Measurements from ENCODE around the gene OLAH.
"Not testable (repeated sequence)": the region's sequence is repeated elsewhere in the genome, so short reads cannot be mapped to it uniquely, and the experiment has no call there.

OLAH gene

DNA sequence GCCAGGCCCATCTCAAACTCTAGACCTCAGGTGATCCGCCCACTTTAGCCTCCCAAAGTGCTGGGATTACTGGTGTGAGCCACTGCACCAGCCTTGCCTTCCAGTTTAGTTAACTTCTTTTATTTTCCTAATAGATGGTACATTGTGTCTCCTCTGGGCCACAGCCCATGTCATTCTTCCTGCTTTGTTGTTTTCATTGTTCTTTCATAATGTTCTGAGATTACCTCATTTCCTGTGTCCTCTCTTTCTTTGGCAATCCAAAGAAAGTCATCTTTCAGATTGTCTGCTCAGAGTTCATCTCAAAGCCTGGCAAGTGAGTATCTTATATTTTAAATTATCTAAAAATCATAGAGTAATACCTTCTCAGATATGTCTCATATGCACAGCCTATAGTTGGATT is at the start of gene OLAH:
Gene OLAH (plus strand): TSS at position 270 of the 400 bp plus-strand sequence. CDS start 3,346 bp downstream, outside the sequence.
- DNase-seq: no peak

DNA sequence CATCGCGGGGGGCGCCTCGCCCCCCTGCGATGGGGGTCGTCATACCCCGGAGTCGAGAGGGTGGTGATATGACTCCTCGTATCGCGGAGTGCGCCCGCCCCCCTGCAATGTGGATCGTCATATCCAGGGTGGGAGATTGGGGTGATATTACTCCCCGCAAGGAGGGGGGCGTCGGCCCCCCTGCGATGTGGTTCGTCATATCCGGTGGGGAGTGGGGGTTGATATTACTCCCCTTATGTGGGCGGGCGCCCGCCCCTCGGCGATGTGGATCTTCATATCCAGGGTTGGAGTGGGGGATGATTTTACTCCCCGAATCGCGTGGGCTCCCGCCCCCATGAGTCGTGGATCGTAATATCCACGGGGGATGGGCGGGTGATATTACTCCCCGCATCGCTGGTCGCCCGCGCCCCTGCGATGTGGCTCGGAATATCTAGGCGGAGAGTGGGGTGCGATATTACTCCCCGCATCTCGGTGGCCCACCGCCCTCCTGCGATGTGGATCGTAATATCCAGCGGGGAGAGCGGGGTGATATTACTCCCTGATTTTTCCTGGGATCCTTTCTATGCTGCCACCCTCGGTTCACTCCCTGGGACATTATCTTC is 47.7 kb upstream of the OLAH start:
- DNase-seq: no peak

DNA sequence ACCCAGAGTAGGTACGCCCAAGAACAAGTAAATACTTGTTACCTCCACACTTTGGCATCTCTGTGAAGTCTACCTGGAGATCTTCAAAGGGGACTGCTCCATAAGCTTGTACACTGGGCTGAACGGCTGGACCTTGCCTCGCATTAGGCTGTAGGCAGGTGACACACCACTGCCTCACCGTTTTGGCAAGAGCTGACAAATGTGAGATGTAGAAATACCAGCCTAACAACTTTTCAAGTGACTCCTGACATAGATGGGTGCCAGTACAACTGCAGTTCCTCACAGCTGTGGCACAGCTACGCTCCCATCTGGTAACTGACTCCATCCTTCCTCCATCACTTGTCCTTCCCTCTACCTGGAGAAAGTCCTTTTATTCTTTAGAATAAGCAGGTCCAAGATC is 30.2 kb upstream of the OLAH start:
- not testable (repeated sequence) for DNase-seq

DNA sequence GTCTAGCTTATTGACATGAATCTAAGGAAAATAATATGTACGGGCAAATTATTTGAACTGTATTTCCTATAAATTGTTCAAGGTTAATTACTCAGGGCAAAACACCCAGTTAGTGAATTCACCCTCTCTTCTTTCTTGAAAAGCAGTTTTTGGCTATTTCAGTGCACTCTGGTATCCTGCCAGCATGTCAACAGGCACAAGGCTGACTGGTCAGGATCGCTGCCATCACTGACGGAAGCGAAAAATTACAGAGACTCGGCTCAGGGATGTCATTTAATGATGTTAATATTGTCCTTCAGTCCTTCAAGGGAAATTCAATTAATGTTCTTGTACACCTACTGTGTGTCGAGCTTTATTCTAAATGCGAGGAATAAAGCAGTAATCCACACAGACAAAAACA is 28.3 kb upstream of the OLAH start:
- DNase-seq: no peak

DNA sequence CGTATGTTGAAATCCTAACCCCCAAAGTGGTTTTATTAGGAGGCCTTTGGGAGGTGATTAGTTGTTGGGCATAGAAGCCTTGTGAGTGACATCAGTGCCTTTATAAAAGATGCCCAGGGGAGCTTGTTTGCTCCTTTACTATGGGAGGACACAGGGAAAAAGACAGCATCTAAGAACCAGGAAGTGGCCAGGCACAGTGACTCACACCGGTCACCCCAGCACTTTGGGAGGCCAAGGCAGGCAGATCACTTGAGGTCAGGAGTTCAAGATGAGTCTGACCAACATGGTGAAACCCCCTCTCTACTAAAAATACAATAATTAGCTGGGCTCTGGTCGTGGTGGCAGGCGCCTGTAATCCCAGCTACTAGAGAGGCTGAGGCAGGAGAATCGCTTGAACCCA is 22.8 kb upstream of the OLAH start:
- DNase-seq: not testable (repeated sequence)

DNA sequence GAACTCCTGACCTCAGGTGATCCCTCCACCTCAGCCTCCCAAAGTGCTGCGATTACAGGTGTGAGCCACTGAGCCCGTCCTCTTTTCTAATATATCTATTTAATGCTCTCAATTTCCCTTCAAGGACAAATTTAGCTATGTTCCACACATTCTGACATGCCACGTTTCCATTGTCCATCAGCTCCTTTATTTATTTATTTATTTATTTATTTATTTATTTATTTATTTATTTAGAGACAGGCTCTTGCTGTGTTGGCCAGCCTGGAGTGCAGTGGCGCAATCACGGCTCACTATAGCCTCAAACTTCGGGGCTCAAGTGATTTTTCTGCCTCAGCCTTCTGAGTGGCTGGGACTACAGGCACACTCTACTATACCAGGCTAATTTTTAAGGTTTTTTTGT is 20.7 kb upstream of the OLAH start:
- not testable (repeated sequence) for DNase-seq

DNA sequence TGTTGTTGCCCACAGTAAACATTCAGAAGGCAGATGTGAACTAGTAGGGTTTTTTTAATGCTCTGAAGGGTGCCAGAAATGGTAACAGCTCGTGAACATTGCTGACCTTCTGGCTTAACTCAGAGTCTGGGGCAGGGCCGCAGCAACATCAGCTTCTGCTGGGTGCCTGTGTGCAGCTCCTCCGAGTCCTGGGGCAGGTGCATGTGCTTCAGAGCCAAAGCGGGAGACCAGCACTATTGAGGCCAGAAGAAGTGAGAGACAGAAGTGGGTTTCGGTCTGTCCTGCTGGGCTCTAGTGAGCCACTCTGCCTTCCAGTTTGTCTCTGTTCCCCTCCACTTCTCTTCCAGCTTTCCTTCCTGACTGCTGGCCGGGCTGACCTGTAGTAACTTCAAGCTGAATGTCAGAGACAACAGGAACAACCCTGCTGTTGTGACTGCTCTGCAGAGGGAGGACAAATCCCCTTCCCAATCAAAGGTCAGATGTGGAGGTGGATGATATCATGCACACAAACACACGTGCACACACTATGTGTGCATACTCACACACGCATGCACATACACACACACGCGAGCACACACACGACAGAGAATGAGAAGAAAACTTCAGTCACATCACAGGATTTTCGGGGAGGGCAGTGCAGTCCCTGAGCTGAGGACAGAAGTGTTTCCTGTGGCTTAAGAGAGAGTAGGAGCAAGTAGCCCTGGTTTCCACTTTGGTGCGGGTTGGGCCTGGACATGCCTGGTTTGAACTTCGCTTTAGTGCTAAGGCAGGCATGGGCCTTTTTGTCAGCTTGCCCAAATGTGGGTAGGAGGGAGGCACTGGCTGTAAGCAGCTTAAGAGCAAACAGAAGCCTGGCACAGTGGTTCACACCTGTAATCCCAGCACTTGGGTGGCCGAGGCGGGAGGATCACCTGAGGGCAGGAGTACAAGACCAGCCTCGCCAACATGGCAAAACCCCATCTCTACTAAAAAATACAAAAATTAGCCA is 19.4 kb upstream of the OLAH start:
- not testable (repeated sequence) for DNase-seq

DNA sequence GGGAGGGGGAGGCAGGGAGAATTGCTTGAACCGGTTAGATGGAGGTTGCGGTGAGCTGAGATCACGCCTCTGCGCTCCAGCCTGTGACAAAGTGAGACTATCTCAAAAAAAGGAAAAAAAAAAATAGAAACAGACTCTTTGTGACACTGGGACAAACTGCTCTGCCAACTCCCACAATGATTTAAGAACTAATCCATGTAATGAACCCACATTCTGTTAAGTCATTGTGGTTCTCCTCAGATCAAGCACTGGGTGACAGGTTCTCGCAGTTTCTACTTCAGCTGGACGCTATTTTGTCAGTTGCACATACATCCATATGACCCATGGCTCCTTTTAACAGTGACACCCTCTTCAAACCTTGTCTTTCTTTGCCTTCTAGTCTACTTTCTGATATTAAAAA is 18.7 kb upstream of the OLAH start:
- not testable (repeated sequence) for DNase-seq

DNA sequence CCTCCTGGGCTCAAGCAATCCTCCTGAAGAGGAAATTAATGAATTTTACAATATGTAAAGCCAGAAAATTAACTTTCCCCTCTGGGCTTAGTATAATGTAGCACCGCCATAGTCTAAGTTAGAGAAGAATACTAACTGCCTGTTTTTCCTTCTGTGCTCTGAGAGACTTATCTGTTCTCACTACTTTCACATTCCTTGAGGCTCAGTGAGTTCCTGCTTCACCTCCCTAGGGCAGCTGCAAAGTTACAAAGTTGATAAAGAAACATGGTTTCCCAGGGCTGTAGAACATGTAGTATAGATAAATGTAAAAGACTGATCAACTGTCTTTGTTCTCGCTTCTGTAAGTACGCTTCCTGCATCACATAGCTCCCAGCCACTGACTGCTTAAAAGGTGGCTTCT is 16.0 kb upstream of the OLAH start:
- DNase-seq: no peak

DNA sequence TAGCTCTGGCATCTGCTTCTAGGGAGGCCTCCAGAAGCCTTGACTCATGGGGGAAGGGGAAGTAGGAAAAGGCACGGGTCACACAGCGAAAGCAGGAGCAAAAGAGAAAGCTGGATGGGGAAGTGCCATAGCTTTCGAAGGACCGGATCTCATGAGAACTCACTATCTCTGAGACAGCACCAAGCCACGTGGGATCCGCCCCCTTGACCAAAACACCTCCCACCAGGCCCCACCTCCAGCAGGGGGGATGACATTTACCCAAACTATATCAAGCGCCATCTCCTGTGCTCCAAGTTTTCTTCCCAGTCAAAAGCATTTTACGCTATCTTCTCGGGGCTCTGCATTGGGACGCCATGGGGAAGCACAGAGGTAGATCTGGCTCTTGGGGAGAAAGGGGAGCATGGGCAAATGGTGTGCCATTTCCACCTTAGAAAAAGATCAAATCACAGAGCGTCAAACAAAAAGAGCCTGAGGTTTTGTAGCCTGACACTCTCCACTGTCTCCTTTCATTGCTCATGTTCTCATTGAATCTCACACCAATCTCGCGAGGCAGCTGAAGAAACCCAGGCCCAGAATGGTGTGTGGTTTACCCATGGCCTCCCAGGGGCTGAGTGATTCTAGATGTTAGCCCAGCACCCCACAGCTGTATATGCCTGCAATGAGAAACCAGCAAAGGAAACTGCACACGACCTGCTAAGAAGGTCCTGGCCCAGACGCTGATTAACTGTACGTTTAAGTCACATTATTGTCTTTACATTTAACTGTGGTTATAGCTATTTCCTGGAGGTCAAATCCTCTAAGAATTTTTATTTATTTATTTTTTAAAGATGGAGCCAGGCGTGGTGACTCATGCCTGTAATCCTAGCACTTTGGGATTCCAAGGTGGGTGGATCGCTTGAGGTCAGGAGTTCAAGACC is 8.1 kb upstream of the OLAH start:
- DNase-seq: no peak

DNA sequence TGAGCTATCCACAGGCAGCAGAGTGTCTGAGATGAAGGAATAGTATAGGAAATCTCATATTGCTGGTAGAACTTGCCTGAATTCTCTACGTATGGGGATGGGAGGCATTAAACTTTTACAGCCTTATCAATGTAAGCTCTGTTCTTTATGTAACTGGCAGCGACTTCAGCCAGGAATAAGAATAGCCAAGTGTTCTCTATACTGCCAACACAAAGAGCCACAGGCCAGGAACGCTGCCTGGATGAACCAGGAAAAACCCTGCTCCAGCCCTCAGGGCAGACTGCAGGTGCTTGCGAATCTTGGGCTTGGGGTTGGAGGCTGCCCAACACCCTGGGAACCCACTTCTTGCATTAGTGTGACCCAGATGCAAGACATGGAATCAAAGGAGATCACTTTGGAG is 6.1 kb upstream of the OLAH start:
- no peak for DNase-seq

DNA sequence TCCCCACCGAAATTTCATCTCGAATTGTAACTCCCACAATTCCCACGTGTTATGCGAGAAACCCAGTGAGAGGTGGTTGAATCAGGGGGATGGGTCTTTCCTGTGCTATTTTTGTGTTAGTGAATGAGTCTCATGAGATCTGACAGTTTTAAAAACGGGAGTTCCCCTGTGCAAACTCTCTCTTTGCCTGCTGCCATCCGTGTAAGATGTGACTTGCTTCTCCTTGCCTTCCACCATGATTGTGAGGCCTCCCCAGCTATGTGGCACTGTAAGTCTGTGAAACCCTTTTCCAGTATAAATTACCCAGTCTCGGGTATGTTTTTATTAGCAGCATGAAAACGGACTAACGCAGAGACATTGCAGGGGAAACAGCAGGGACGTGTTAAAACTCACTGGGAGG is 5.3 kb upstream of the OLAH start:
- DNase-seq: no peak

DNA sequence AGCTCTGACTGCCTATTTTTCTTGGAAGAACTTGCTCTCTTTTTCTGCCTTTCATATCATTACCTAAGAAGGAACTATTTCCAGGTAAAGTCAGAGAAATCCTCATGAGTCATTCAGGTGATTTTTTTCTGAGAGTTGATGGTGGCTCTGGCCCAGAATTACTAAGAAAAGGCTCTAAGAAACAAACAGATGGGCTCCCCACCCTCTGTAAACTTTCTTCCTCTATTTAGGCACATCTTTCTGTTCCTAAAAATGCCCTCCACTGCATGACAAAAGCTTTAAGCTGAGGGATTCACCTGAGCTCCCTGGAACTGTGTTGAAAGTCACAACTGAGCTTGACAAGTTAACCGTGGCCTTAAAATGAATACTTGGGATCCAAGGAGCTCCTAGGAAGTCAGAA is 1.6 kb downstream of the OLAH start:
- no peak for DNase-seq

DNA sequence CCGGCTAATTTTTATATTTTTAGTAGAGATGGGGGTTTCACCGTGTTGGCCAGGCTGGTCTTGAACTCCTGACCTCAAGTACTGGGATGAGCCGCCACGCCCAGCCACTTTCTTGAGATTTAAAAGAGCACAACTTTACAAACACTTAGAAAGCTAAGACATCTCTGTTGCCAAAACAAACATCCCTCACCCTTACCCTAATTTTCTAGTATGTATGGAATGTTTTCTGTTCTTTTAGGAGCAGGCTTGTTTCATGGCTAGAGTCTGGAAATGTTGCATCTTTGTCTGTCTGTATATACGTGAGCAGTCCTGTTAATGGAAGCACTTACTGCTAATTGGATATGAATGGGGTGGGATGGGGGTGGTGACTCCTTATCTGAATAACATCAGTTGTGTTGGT is 2.9 kb downstream of the OLAH start:
- DNase-seq: no peak

DNA sequence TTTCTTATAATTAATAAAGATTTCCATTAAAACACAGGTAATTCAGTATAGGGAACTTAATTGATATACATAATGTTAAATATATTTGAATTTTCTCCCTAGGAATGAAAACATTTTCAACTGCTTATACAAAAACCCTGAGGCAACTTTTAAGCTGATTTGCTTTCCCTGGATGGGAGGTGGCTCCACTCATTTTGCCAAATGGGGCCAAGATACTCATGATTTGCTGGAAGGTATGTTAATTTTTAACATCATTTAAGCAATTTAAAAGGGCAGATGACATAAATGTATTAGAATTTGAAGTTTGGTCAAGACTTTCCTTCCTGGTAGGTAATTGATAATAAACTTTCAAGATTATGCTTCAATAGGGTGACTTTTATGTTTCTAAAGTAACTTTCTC is 5.8 kb downstream of the OLAH start:
- no peak for DNase-seq

DNA sequence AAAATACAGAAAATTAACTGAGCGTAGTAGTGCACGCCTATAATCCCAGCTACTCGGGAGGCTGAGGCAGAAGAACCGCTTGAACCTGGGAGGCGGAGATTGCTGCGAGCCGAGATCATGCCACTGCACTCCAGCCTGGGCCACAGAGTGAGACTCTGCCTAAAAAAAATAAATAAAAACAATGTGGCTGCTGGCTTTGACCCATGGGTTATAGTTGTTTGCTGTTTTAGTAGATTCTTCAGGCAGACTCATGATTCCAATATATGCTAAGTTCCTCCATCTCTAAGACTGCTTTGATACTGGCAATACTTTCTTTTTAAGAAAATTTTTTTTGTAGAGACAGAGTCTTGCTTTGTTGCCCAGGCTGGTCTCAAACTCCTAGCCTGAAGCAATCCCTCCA is 8.4 kb downstream of the OLAH start:
- DNase-seq: no peak

DNA sequence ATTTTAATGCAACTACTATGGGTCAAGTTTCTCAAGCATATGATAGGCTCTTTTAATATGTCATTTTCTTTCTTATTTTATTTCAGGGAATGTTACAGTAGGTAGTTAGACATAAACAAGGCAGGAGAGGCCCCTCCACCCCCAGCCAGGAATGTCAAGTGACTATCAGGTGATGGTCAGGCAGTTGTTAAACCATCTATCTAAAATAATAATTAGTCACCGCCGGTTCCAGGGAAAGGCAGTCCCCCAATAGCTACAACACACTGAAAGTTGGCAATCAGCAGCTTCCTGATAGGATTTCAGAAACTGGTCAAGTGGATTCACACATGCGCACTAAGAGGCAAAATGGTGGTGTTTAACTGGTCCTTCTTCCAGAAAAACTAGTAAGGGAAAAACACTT is 9.3 kb downstream of the OLAH start:
- no peak for DNase-seq

DNA sequence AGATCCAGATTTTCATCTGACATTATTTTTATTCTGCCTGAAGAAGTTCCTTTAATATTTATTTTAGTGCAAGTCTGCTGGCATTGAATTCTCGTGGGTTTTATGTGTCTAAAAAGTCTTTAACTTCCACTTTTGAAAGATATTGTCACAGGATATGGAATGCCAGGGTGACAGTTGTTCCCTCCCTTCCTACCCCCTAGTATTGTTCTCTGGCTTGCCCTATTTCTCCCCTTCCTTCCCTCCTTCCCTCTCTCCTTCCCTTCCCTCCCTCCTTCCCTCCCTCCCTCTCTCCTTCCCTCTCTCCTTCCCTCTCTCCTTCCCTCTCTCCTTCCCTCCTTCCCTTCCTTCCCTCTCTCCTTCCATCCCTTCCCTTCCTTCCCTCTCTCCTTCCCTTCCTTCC is 14.9 kb downstream of the OLAH start:
- DNase-seq: no peak

DNA sequence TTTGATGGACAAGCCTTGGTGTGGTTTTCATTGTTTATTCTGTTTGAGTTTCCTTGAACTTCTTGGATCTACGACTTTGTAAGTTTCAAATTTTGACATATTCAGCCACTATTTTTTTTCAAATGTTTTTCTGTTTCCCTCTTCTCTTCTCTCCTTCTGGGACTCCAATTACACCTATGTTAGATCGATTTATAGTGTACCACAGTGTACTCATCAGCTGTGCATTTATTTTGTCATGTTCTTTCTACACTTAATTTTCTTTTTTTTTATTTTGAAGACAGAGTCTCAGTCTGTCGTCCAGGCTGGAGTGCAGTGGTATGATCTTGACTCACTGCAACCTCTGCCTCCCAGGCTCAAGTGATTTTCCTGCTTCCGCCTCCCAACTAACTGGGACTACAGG is 16.2 kb downstream of the OLAH start:
- DNase-seq: no peak

DNA sequence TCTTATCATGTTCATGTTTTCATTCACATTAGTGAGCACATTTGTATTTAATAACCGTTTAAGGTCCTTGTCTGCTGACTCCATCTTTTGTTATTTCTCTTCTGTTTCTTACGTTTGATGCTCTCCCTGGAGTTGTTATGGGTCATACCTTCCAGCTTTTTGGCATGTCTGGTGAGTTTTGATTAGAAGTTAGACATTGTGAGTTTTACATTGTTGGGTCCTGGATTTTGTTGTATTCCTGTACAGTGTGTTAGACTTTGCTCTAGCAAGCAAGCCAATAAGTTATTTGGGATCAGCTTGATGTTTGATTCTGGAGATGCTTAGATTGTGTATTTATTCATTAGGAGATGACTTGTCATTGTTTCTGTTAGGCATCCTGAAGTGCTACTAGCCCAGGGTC is 16.9 kb downstream of the OLAH start:
- DNase-seq: no peak

DNA sequence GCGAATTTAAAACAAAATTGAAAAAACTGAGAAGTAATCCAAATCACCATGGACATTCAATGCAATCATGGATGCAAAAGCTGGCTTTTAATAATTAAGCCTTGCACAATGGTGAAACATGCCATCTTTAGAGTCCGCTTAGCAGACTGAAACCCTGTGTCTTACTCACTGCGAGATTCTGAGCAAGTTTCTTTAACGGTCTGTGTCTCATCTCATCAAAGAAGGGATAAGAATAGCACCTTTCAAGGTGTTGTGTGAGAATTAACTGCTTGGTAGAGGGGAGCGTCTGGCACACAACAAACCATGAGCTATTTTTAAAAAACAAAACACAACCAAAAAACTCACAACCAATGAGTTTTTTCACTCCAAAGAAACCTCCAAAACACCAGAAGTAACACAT is 23.4 kb downstream of the OLAH start:
- DNase-seq: no peak

DNA sequence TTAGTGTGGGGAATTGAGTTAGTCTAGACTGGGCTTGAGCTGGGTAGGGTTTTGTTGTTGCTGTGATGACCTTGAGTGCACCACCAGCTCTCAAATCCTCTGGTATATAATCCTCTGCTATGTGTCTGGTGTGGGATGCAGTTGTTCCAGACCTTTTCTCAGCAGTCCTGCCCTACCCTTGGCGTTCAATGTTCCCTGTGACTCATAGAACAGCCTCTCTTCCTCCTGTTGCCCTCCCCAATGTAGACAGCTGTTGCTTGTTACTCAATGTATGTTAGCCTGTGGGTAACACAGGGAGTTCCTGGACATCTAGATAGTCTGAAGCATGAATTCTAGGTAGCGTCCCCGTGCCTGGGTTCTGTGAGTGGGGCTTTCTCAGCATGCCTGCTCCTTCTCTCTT is 25.1 kb downstream of the OLAH start:
- no peak for DNase-seq

DNA sequence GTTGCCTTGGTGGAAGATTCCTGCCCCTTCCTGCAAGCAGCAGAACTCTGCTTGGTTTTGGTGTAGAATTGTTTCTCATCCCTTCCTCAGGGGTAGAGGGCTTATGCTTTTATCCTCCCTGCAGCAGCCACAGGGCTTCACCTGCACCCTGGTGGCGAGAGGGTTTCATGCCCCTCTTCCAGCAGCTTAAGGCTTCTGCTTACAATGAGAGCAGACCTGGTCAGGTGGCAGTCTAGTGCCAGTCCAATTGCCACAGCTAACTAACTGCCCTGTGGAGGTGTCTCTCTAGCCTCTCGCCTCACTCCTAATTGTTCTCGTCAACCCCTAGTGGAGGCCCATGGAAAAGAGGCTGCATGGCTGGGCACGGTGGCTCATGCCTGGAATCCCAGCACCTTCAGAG is 25.5 kb downstream of the OLAH start:
- DNase-seq: no peak
